ENCODE measurements around the gene CHFR. TPM values are rescaled to one million over a fixed set of nuclear protein-coding genes. Genes with fewer than 3 reads are reported as not detected.

The CHFR gene
- total and polyA plus RNA-seq, 2 of the 4 experiments (the other 2 are of a cell fraction): 13.4 to 35.3 TPM

GRCh38 chr12:132813443-132813842, 74.0 kb downstream of the CHFR start:
- H4K8ac ChIP-seq (ENCODE audit: low read depth in 2 of 2, low read length in 2 of 2): no peak overlapping the region

More at GRCh38 chr12:132813443-132813842, 74.0 kb downstream of the CHFR start:
- Histone ChIP-seq H3K4me1 (ENCODE audit: control insufficient read depth, insufficient read depth, low read length) (peaks cover 5% of the 10 kb centered on the region), H2AK9ac (replicated peaks; ENCODE audit: low read depth, low read length, poor library complexity) (no peak overlapping the region), H3K56ac (ENCODE audit: extremely low read depth, insufficient read depth, low read length) (no peak overlapping the region), H4K91ac (ENCODE audit: insufficient read depth, low read depth, low read length) (no peak overlapping the region), H3K9me1 (ENCODE audit: insufficient read depth, low read length) (peaks cover 18% of the 10 kb centered on the region), H3K4ac (ENCODE audit: low read depth, low read length) (no peak overlapping the region), H3K79me1 (ENCODE audit: low read depth in 1 of 2, low read length in 2 of 2) (peaks cover 13 to 67% of the 10 kb centered on the region in 2 experiments), H3K4me3 (ENCODE audit: insufficient read depth, low read depth, low read length) (no peak overlapping the region), H4K20me1 (ENCODE audit: insufficient read depth, low read length) (peaks cover 86% of the 10 kb centered on the region), H4K5ac (ENCODE audit: low read depth, low read length) (no peak overlapping the region), H2BK20ac (ENCODE audit: low read depth, low read length) (no peak overlapping the region), H2BK5ac (ENCODE audit: low read depth, low read length, poor library complexity, severe bottlenecking) (no peak overlapping the region), H3K9ac (ENCODE audit: low read depth, low read length) (no peak overlapping the region), H2BK120ac (ENCODE audit: low read depth, low read length) (no peak overlapping the region), H3K9me3 (ENCODE audit: control insufficient read depth, insufficient read depth, low read length) (no peaks in the 10 kb centered on the region), H3K36me3 (ENCODE audit: control insufficient read depth, insufficient read depth, low read length) (peaks cover 68% of the 10 kb centered on the region), H3K4me2 (ENCODE audit: low read depth, low read length) (no peak overlapping the region), H2AFZ (replicated peaks; ENCODE audit: low read length, poor library complexity) (no peak overlapping the region), H3K27me3 (ENCODE audit: control insufficient read depth, insufficient read depth, low read length) (no peaks in the 10 kb centered on the region), H3K23ac (ENCODE audit: low read depth, low read length) (no peak overlapping the region), H3K27ac (ENCODE audit: insufficient read depth, low read length) (no peak overlapping the region), H3K18ac (ENCODE audit: low read depth, low read length) (no peak overlapping the region), H3K14ac (replicated peaks; ENCODE audit: low read depth, low read length) (no peak overlapping the region), H2AK5ac (ENCODE audit: low read depth, low read length) (no peak overlapping the region), H2BK15ac (ENCODE audit: low read depth, low read length) (no peak overlapping the region)
- in situ Hi-C loops (cut with MboI; ENCODE audit: low sequenced_read_pairs): no loop called here
- no peak for TF ChIP-seq NFE2L2 (IDR thresholded peaks at IDR 0.05; ENCODE audit: low read depth, low read length)
- no peak for TF ChIP-seq ELK1 (IDR thresholded peaks at IDR 0.05; ENCODE audit: borderline replicate concordance, low read depth, low read length)
- no peak for TF ChIP-seq RCOR1 (IDR thresholded peaks at IDR 0.05; ENCODE audit: insufficient replicate concordance, low read length)
- ATAC-seq (ENCODE audit: low read depth): no peak
- ChIA-PET POLR2A (ENCODE audit: unreplicated experiment) (no interaction called here), CTCF (no interaction called here)
- no peak for DNase-seq
- dilution Hi-C loops (cut with HindIII; ENCODE audit: low sequenced_read_pairs, unreplicated experiment): no loop called here
- WGBS, 2 experiments (ENCODE audit: extremely low coverage in 2 of 2, insufficient read length in 1 of 2): no CpG with 5 or more reads among the region's 6 CpGs
- intact Hi-C loops (cut with micrococcal nuclease): no loop called here
- no TSS peak for BruUV-seq (replicated peaks)
